Germinal center (tissue), 1 donor: ENCODE data around the gene UBXN4.
"Not testable (repeated sequence)": the region's sequence is repeated elsewhere in the genome, so short reads cannot be mapped to it uniquely, and the experiment has no call there.

Experiments used
- DNase-seq: peaks from one replicate; pipeline ENCODE4 v3.0.0; 2012; ENCODE audit warnings: mixed read lengths, low spot score

Gene UBXN4

DNA sequence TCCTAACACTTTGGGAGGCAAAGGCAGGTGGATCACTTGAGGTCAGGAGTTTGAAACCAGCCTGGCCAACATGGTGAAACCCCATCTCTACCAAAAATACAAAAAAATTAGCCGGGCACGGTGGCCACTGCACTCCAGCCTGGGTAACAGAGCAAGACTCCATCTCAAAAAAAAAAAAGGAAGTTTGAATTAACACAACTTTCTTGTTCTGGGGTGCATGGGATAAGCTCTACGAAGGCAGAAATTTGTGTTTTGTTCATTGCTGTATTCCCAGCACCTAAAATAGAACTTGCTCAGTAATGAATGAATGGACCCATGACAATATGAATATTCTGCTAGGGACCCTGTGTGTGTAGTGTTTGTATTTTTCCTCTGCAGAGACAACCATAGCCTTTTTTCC lies 66.2 kb downstream of the UBXN4 start:
- DNase-seq, result not testable (repeated sequence)

DNA sequence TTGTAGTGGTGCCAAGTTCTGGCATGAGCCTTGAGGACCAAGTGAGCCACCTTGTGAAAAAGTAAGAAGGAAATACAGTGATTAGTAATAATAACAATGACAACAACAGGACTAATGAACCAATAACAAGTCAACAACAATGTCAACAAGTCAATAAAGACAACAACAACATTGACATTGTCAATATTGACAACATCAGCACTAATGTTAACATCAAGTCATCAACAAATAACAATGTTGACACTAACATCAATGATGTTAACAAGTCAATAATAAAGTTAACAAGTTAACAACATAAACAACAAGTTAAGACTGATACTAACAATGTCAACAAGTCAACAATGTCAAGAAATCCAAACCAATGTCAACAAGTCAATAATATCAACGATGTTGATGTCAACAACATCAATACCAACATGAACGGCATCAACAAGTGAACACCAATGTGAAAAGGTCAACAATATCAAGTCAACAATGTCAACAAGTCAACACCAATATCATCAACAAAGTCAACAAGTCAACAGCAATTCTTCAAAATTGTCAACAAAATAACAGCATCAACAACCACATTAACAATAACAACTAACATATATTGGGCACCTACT lies 71.4 kb downstream of the UBXN4 start:
- no peak for DNase-seq

DNA sequence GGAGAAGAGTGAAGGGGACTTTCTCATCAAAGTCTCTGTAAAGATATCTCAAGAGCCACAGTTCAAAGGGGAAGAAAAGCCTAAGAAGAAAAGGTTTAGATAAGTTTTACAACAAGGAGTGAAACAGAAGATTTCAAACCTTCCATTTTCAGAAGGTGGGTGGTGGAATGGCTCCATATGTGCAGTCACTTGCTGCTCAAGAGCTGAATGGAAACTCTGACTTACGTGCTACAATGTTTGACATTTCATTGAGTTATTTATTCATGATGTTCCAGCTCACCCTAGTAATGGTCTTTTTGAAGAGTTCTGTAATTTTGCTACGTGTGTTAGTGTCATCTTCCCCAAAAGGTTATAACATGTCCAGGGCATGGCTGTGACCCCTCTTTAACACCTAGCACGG lies 73.6 kb downstream of the UBXN4 start:
- DNase-seq, result no peak

DNA sequence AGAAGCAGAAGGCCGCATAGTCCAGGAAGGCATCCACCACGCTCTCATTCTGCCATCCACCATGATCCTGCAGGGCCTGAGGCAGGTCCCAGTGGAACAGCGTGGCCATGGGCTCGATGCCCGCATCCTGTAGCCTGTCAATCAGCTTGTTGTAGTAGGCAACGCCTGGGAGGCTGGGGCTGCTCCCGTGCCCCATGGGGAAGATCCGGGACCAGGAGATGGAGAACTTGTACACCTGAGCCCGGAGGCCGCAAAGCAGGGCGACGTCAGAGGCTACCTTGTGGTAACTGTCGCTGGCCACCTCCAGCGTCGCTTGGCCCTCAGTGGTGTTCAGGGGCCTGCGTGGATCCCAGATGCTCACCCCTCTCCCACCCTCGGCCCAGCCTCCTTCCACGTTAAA lies 75.8 kb downstream of the UBXN4 start:
- DNase-seq, result no peak

DNA sequence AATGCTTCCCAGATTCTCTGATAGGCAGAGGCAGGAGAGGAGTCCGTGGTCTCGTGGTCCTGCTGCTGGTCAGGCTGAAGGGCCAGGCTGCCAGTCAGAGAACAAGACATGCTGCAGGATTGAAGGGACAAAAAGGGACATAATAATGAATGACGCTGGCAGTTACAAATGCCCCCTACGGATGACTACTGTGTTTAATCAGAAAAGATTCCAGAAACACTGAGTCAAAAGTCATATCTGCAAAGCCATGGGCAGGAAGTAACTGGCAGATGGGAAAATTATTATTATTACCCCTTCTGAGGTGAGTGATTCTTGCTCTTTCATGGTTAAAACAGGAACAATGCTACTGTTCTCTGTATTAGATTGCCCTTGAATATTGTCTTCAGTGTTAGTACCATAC lies 76.3 kb downstream of the UBXN4 start:
- DNase-seq, result no peak

DNA sequence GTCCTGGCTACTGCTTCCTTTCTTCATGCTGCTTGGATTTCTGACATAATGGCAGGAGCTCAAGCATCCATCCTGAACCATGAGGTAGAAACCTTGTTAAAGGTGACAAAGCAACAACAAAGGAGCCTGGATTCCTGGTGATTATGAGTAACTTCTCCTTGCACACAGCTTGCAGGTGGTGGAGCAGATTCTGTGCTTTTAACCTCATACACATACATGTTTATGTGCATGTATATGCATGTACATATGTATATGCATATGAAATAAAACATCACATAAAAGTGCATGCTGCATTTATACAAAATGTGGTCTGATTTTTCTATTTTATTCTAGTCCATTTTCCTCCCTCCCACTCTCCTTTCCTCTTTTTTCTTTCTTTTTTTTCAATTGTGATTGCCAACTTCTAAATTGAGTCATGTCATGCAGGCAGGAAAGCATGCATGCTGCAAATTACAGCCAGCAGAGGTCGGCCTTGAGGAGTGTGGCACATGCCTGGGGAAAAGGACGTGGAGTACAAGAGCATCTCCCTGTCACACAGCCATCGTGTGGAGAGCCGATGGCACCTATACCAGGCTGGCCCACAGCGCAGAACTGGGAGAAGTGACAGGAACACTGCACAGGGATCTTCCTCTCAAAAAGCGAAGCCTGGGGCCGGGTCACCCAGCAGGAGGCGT lies 77.4 kb downstream of the UBXN4 start:
- no peak for DNase-seq

DNA sequence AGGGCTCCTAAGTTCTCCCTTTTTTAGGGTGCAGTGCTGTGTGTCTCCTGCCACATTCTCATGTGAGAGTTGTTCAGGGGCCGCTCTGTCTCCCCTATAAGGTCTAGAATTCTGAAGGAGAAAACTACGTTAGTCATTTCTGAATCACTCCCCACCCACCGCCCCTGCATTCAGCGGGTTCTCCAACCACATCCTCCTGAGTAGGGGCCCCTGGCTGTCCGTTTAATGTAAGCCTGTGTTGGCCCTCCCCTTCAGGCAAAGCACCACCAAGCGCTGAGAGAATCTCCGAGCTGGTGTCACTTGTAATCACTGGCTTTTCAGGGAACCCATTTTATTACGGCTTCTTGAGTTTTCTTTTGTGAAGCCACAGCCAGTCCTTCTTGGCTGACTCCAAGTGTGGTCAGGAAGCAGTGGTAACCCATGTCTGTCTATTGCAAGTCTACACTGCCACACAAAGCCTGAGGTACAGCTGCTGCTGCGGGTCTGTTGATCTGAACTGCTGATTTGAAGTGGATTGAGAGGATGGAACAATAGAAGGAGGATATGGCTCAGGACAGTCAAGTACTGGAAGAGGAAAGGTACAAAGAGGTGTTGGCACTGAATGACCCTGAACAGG lies 78.5 kb downstream of the UBXN4 start:
- DNase-seq, result no peak

DNA sequence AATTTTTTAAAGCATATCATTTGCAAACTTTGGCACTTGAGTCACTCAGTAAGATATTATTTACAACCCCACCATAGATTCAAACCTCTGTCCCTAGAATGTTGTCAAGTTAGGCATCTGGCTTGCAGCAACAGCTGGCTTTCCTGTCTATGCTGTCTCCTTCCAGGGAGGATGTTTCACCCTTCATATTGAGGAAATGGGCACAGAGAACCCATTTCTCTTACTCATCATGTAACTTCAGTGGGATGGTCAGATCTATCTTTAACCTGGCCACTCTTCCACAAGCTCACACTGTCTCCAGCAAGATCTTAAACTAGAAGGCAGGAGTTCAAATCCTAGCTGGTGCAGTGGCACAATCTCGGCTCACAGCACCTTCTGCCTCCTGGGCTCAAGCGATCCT lies 79.5 kb downstream of the UBXN4 start:
- DNase-seq, result no peak

DNA sequence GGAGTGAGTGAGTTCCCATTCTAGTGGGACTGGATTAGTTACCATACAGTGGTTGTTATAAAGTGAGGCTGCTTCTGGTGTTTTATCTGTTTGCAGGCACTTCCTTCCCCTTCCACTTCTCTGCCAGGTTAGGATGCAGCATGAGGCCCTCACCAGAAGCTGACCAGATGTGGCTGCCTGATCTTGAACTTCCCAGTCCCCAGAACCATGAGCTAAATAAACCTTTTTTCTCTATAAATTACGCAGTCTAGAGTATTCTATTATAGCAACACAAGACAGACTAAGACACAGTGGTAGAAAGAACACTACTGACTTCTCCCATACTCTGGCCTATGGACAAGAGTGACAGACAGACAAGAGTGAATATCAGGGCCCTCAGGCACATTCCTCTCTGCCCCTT lies 81.2 kb downstream of the UBXN4 start:
- no peak for DNase-seq

DNA sequence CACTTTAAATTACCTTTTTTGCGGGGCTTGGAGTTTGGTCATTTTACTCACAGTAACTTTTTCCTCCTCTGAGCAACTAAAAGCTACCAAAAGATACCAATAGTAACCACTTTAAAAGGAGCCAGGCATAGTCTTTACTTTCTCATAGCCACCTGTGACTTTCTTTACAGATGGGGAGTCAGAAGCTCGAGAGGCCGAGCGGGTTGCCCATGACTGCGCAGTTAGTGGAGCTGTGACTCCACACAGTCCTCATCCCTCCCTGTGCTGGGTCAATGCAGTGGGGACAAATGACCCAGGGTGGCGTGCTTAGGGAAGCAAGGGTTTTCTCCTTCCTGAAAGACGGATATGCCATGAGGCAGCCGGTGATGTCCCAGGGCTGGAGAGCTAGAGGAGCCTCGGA lies 83.5 kb downstream of the UBXN4 start:
- DNase-seq, result no peak

DNA sequence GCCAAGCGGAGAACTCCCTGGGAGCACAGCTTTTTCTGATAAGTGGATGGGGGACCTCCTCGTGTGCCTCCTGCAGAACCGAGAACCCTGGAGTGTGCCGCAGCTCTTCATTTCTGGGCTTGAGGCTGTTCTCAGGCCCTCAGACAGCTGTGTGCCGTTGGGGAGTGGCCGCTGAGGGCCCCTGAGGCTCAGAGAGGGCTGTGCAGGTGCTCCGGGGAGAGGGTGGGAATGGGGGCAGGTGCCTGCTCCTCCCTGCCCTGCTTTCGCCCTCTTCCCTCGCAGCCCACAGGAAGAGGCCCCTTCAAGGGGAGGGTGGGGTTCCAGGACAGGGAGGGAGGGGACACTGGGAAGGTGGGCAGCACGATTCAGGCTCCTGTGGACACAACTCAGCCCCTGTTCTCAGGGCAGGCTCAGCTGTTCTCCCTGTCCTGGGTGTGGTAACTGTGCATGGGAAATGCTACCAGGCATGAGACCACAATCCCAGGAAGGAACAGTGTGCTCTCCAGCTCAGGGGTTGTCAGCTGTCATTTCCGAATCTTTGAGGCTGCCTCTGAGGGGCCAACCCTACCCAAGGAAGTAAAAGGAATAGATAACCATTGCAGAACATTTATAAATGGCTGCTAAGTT lies 84.0 kb downstream of the UBXN4 start:
- no peak for DNase-seq

DNA sequence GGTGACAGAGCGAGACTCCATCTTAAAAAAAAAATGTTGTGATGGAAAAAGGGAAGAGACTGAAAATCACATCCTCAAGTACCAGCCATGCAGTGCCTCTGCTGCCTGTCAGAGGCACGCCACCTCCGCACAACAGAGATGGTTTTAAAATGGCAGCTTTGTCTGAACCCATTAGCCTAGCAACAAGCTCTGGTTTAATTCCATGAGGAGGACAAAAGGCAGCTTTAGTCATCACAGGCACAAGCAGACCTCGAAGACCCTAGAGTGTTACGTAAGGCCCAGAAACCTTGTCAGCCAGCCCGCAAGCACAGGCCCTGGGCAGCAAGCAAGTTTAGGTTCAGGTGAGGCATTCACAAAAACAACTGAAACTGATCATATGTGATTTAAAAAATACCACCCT lies 84.9 kb downstream of the UBXN4 start:
- no peak for DNase-seq

DNA sequence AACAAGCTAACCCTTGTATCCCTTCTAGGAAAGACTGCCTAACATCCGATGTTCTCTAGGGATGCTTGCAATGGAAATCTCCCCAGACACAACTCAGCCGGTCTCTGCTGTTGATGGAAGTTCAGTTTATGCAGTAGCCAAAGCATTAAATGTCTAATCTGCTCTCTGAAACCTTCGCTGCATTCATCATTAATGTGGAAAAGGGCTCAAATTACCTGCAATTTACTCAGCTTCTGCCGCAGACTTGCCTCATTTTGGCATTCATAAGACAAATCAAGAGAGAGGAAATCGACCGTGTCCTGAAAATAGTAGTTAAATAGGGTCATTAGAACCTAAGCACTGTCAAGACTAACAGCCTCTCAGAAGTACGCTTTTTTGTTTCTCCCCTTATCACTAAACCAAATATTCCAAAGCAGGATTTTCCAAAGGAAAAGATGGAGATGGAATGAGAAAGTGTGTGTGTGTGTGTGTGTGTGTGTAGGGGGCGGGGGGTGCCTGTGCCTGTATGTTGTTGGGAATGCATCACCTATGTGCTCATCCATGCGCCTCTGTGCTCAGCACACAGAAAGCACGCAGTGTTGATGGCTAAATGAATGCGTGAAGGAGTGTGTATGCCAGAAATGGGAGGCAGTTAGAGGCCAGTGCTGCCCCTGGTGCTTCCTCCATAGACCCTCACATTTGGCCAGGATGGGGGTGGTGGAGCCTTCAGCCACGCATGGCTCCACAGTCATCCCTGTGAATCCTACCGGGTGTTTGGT lies 87.9 kb downstream of the UBXN4 start:
- no peak for DNase-seq

DNA sequence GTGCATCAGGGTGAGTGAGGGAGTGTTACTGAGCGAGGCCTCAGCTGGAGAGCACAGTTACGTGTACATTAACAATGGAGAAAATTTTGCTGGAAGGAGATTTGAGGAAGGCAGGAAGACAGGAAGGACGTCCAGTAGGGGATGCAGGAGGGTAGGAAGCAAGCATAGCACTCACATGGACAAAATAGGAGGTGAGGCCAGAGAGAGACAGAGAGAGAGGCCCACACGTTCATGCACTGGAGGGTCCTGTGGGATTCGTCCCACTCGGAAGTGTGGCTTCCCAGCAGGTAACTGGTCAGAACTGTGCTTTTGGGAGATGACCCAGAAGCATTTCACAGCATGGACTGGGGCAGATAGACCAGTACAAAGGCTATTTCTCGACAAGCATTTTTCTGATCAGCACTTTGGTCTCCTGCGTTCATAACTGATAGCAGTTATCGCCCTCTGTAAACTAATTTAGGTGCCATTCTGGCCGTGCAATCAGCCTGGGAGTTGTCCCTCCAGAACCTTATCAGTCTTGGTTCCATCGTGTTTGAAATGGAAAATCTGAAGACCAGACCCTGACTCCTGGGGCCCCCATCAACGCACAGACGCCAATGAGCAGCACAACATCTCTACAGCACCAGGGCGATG lies 89.6 kb downstream of the UBXN4 start:
- DNase-seq, result no peak

DNA sequence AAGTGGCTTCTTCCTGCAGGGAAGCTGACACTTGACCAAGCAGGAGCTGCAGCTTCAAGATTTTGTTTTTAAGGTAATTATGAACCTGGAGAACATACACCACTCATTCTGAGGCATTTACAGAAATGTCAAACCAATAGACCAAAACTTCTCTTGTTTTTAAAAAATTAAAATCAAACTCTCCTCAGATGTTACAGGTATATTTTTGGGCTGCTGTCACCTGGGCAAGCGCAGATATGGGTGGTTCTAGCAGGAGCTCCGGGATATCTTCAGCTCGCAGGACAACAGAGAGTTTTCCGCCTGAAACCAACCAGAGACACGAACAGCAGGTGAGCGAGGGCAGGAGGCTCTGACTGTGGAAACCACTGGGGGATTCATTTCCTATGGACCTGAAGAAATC lies 91.2 kb downstream of the UBXN4 start:
- no peak for DNase-seq
